Small intestine (tissue), 7 donors: ENCODE measurements around the gene SULT1A2. TPM values are rescaled to one million over a fixed set of nuclear protein-coding genes. Genes with fewer than 3 reads are reported as not detected.

Experiments used
- DNase-seq, 2 donors: peaks; one replicate each; pipeline versions ENCODE4 v3.0.0 to v3.0.0-alpha.2; 2013
- FAIRE-seq: peaks from 2 replicates; lab custom pipeline; 2012; peaks lifted over from hg19 to GRCh38; lab: Jason Lieb, UNC
- H3K27ac ChIP-seq, 3 donors: one replicate each; pipeline ENCODE4 v1.5.1; 2013; ENCODE audit warnings: low read length in 2 of 3, mild to moderate bottlenecking in 2 of 3, control low read depth in 1 of 3, inconsistent platforms in 1 of 3, low read depth in 1 of 3, moderate library complexity in 1 of 3
- H3K27me3 ChIP-seq, 3 donors: one replicate each; pipeline ENCODE4 v1.6.1; 2013; ENCODE audit warnings: low read length in 3 of 3, inconsistent platforms in 1 of 3; ENCODE audit not compliant: control insufficient read depth in 3 of 3, insufficient read depth in 3 of 3
- H3K36me3 ChIP-seq, 3 donors: one replicate each; pipeline ENCODE4 v1.6.1; 2013; ENCODE audit warnings: low read length in 3 of 3, inconsistent platforms in 1 of 3, low read depth in 1 of 3, mild to moderate bottlenecking in 1 of 3, moderate library complexity in 1 of 3; ENCODE audit not compliant: control insufficient read depth in 3 of 3, insufficient read depth in 2 of 3
- H3K4me1 ChIP-seq, 3 donors: one replicate each; pipeline ENCODE4 v1.6.1; 2013; ENCODE audit warnings: low read length in 2 of 3, inconsistent platforms in 1 of 3, low read depth in 1 of 3, mild to moderate bottlenecking in 1 of 3, moderate library complexity in 1 of 3; ENCODE audit not compliant: control insufficient read depth in 3 of 3, insufficient read depth in 2 of 3
- H3K4me3 ChIP-seq, 3 donors: one replicate each; pipeline ENCODE4 v1.5.1; 2013; ENCODE audit warnings: low read length in 3 of 3, control low read depth in 1 of 3, inconsistent platforms in 1 of 3, low read depth in 1 of 3, mild to moderate bottlenecking in 1 of 3, moderate library complexity in 1 of 3
- H3K9me3 ChIP-seq, 2 donors: one replicate each; pipeline ENCODE4 v1.6.1; 2013; ENCODE audit warnings: low read depth in 1 of 2, low read length in 1 of 2; ENCODE audit not compliant: control insufficient read depth in 2 of 2, insufficient read depth in 1 of 2
- WGBS, 3 donors: extraction: QIAGEN DNeasy Blood & Tissue Kit; methylation state at CpG; one replicate each; pipeline ENCODE4 v1.1.7; 2013; 5-methylcytosine and 5-hydroxymethylcytosine counted together
- polyA plus RNA-seq, 4 donors: library from polyadenylated mRNA; stranded (reverse) in 3 of 4; unstranded in 1 of 4; fragments of 200-250 nt in 3 of 4; fragments of 120-200 nt in 1 of 4; gene quantifications; one replicate each; pipeline versions ENCODE4 v1.2.1 to v1.2.3, GENCODE V29; 2013
- donor health status: healthy with polysubstance abuse.
- donor health status: control.
- donor health status: control.
- donor health status: Bipolar disorder and iron deficiency.
- donor health status: healthy.

Gene SULT1A2
- polyA plus RNA-seq, 4 donors = 6.5 to 321 (median 123) TPM

- Histone ChIP-seq H3K4me3 (no peak overlapping the region), H3K36me3 (peaks cover 10 to 74% (median 11%) of the 10 kb centered on the region in 3 donors), H3K9me3 (no peaks in the 10 kb centered on the region), H3K27me3 (no peaks in the 10 kb centered on the region), H3K4me1 (peaks cover 0 to 6% (median 0%) of the 10 kb centered on the region in 3 donors), H3K27ac (no peak overlapping the region)
- WGBS, 3 donors = 90 to 94% (median 92%) methylated on average over 18 to 22 of the region's 22 CpGs
- FAIRE-seq (no peak), DNase-seq (no peak)
Observed at GRCh38 chr16:28590384-28591340, 6.2 kb downstream of the SULT1A2 start.

- Histone ChIP-seq H3K4me1 (peaks cover 0 to 3% (median 0%) of the 10 kb centered on the region in 3 donors), H3K9me3 (no peaks in the 10 kb centered on the region), H3K27ac (no peak overlapping the region), H3K36me3 (peaks cover 10 to 82% (median 11%) of the 10 kb centered on the region in 3 donors), H3K27me3 (no peaks in the 10 kb centered on the region), H3K4me3 (no peak overlapping the region)
- 91 to 96% (median 92%) methylated on average over 11 to 13 of the region's 13 CpGs for WGBS, 3 donors
- DNase-seq (no peak), FAIRE-seq (no peak)
Observed at GRCh38 chr16:28589930-28590329, 6.9 kb downstream of the SULT1A2 start.

DNA sequence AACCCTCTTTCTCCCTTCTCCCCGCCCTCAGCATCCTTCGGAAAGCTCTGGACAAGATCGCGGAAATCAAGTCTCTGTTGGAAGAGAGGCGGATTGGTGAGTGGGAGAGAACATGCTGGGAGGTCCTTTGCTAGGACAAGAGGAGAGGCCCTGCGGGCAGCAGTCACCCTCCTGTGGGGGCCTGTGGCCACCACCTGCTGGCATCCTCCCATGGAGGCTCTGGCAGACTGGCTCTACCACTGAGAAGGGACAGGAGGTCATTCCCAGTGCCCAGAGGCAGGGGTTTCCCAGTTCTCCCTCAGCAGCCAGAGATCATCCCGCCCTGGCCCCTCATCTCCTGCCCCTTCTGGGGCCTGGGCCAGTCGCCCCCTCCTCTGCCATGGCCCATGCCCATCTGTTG is 7.8 kb downstream of the SULT1A2 start:
- no peak for FAIRE-seq
- no peak overlapping the region for H3K4me3 ChIP-seq
- 96 to 97% (median 97%) methylated on average over 8 of the region's 8 CpGs for WGBS, 3 donors
- H3K36me3 ChIP-seq = peaks cover 10 to 82% (median 11%) of the 10 kb centered on the region in 3 donors
- no peak overlapping the region for H3K27ac ChIP-seq
- H3K9me3 ChIP-seq = no peaks in the 10 kb centered on the region
- peaks cover 0 to 3% (median 0%) of the 10 kb centered on the region in 3 donors for H3K4me1 ChIP-seq
- no peaks in the 10 kb centered on the region for H3K27me3 ChIP-seq
- no peak for DNase-seq

GRCh38 chr16:28587386-28587785 is 9.5 kb downstream of the SULT1A2 start:
- no peak for DNase-seq
- no peak for FAIRE-seq
- Histone ChIP-seq H3K9me3 (no peaks in the 10 kb centered on the region), H3K27me3 (no peaks in the 10 kb centered on the region), H3K27ac (no peak overlapping the region), H3K36me3 (peaks cover 11 to 74% (median 12%) of the 10 kb centered on the region in 3 donors), H3K4me3 (no peak overlapping the region), H3K4me1 (no peaks in the 10 kb centered on the region)
- WGBS, 3 donors = 76 to 90% (median 85%) methylated on average over 8 of the region's 8 CpGs

GRCh38 chr16:28586466-28586865 is 10.4 kb downstream of the SULT1A2 start:
- no peaks in the 10 kb centered on the region for H3K4me1 ChIP-seq
- H3K27me3 ChIP-seq = no peaks in the 10 kb centered on the region
- H3K36me3 ChIP-seq = peaks cover 12 to 72% (median 12%) of the 10 kb centered on the region in 3 donors
- H3K4me3 ChIP-seq = no peak overlapping the region
- DNase-seq (no peak), FAIRE-seq (no peak)
- no peak overlapping the region for H3K27ac ChIP-seq
- no peaks in the 10 kb centered on the region for H3K9me3 ChIP-seq
- WGBS, 3 donors = 87 to 92% (median 90%) methylated on average over 3 of the region's 3 CpGs

DNA sequence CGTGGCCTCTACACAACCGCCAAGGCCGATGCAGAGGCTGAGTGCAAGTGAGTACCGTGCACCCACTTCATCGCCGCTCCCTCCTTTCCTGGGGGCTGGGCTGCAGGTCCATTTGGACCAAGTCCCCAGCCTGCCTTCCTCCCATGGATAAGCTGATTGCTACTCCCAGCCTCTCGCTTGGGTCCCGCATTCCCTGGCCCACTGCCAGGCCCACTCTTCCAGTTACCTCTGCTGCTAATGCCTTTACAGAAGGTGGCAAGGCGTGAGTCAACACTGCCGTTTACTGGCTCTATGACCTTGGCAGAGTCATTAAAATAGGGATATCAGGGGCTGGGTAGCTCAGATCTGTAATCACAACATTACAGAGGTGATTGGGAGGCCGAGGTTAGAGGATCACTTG is 11.2 kb downstream of the SULT1A2 start:
- no peak overlapping the region for H3K27ac ChIP-seq
- DNase-seq = peak; percentile 28 to 90

DNA sequence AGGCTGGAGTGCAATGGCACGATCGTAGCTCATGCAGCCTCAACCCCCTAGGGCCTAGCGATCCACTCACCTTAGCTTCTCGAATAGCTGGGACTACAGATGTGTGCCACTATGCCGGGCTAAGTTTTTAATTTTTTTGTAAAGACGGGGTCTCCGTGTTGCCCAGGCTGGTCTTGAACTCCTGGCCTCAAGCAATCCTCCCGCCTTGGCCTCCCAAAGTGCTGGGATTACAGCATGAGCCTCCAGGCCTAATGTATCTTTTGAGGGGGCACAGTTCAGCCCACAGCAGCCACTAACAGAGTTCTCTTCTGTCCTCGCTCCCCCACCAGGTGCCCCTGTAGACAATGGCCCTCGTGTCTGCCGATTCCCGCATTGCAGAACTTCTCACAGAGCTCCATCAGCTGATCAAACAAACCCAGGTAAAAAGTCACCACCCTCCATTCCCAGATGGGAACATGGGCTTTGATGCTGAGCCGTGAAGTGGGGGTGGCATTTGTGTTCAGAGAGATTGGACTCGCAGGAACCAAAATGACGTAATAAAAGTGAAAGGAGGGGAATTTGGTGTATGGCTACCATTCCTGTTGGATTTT is 16.0 kb downstream of the SULT1A2 start:
- Histone ChIP-seq H3K27me3 (no peaks in the 10 kb centered on the region), H3K27ac (no peak overlapping the region), H3K36me3 (peaks cover 2 to 36% (median 6%) of the 10 kb centered on the region in 3 donors), H3K4me1 (no peaks in the 10 kb centered on the region), H3K4me3 (no peak overlapping the region), H3K9me3 (no peaks in the 10 kb centered on the region)
- DNase-seq (no peak), FAIRE-seq (no peak)
- WGBS, 3 donors = 95 to 97% (median 97%) methylated on average over 15 of the region's 15 CpGs

More for the DNA sequence above, 11.2 kb downstream of the SULT1A2 start:
- no peak for FAIRE-seq
- no peak overlapping the region for H3K4me3 ChIP-seq
- peaks cover 9 to 69% (median 15%) of the 10 kb centered on the region in 3 donors for H3K36me3 ChIP-seq
- WGBS, 3 donors = 21 to 72% (median 42%) methylated on average over 11 of the region's 11 CpGs
- H3K27me3 ChIP-seq = no peaks in the 10 kb centered on the region
- no peaks in the 10 kb centered on the region for H3K4me1 ChIP-seq
- no peaks in the 10 kb centered on the region for H3K9me3 ChIP-seq

DNA sequence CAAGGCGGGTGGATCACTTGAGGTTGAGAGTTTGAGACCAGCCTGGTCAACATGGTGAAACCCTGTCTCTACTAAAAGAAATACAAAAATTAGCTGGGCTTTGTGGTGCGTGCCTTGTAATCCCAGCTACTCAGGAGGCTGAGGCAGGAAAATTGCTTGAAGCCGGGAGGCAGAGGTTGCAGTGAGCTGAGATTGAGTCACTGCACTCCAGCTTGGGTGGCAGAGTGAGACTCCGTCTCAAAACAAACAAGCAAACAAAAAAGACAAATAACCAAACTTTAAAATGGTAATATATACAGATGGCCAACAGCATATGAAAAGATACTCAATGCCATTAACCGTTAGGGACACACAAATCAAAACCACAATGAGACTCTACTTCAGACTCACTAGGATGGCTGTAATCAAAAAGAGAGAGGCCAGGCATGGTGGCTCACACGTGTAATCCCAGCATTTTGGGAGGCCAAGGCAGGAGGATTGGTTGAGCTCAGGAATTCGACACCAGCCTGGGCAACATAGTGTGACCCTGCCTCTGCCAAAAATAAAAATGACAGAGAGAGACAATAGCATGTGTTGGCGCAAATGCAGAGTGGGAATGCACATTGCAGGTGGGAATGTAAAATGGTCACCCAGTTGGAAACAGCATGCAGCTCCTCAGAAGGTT is 21.3 kb downstream of the SULT1A2 start:
- H3K4me3 ChIP-seq = no peak overlapping the region
- FAIRE-seq = no peak
- DNase-seq = no peak
- H3K4me1 ChIP-seq = peaks cover 0 to 9% (median 0%) of the 10 kb centered on the region in 3 donors
- H3K27me3 ChIP-seq = no peaks in the 10 kb centered on the region
- H3K27ac ChIP-seq = no peak overlapping the region
- H3K36me3 ChIP-seq = peaks cover 0 to 13% (median 0%) of the 10 kb centered on the region in 3 donors
- WGBS, 3 donors = 92 to 95% (median 94%) methylated on average over 8 of the region's 8 CpGs
- no peaks in the 10 kb centered on the region for H3K9me3 ChIP-seq
